ENCODE data around the gene ZNF436.

ZNF436 gene

DNA sequence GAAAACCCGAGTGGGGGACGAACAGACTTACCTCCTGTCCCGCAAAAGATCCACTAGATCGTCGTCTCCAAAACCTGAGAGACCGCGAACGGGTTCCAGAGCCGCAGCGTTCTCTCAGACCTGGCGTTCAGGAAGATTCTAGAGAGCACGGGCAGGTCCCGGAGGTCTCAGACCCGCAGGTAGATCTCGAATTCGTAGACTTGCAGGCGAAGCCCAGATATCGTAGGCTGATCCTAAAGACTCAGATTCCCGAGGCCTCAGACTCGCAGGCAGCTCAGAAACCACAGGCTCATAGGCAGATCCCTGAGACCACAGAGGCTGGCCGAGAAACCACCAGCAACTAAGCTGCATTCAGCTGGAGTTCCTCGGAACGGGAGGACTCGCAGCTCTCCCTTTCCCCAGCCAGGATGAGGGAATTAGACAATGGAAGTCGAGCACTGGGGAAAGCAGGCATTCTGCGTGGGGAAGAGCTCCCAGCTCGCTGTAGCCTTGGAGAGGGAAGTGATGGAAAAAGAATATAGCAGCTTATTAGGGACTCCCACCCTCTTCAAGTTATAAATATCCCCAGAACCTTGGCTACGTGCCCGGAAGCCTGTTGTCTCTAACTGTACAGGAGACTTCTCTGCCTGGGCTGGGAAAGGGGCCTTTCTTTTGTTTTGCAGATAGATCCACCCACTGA lies at the start of gene ZNF436:
ZNF436 (minus strand) TSS at position 502 of the 679 bp plus-strand sequence. CDS start 1,831 bp downstream, outside the sequence.
- FAIRE-seq (no peak), DNase-seq (ENCODE audit: insufficient read length, low spot score) (no peak)

GRCh38 chr1:23419180-23419579 lies 49.5 kb upstream of the ZNF436 start:
- FAIRE-seq = no peak
- no peak for DNase-seq (ENCODE audit: insufficient read length, low spot score)

DNA sequence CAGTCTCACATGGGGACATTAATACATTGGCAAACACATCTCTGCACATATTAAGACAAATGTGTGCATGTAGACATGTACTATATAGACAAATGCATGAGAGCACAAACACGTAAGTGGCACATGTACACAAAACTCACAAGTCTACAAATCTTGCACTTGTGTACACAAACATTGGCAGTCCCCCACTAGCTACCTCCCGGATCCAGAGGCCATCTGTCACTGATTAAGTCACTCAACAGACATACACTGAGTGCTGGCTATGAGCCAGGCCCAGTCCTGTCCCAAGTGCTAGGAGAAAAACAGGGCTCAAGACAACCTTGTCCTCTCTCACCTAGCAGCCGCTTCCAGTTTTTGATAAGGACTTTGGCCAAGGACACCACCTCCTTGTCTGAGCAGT lies 47.9 kb upstream of the ZNF436 start:
- DNase-seq (ENCODE audit: insufficient read length, low spot score) (no peak), FAIRE-seq (no peak)

GRCh38 chr1:23416964-23417363 lies 47.3 kb upstream of the ZNF436 start:
- FAIRE-seq = no peak
- no peak for DNase-seq (ENCODE audit: insufficient read length, low spot score)

DNA sequence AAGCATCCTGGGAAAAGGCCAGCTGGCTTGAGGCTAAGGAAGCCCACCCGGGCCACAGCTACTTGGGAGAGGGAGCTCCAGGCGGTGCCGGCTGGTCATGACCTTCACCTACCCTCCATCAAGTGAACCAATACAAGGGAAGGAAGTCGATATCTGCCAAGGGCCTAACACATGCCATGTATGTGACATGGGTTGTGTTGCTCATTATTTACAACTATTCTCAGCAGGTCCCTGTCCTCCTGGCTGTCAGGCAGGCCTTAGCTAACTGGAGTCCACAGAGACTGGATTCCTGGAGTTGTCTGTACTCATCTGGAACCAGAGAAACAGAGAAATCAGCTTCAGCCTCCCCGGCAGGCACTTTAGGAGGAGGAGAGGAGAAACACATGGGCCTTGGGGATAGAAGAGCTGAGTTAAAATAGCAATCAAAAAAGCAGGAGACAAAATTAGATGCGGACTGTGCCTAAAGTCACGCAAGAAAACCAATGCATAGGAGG lies 39.2 kb upstream of the ZNF436 start:
- FAIRE-seq = no peak
- DNase-seq (ENCODE audit: insufficient read length, low spot score) = no peak

- no peak for DNase-seq (ENCODE audit: insufficient read length, low spot score)
- FAIRE-seq = no peak
Measured at GRCh38 chr1:23407016-23407630, 37.5 kb upstream of the ZNF436 start.

DNA sequence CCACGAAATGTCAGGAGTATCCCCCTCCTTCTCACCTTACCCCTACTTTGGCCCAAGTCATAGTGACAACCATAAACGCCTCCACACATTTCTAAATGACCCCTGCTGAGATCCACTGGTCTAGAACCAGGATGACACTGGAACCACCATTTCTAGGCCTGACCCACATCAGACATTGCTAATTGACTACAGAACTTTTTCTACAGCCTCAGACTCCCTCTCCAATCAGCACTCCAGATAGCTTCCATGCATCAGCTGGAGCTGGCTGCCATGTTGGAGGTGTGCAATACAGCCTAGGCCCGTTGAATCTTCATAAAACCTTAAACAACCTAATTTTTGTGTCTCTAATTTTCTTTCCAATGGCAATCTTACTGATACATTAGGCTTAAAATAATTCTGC lies 36.3 kb upstream of the ZNF436 start:
- FAIRE-seq (no peak), DNase-seq (ENCODE audit: insufficient read length, low spot score) (no peak)

- peak; percentile 86 for FAIRE-seq
- DNase-seq (ENCODE audit: insufficient read length, low spot score) = peak; percentile 91
Measured at GRCh38 chr1:23403735-23404486, 34.3 kb upstream of the ZNF436 start.

GRCh38 chr1:23403355-23403734 lies 33.7 kb upstream of the ZNF436 start:
- DNase-seq (ENCODE audit: insufficient read length, low spot score) = no peak
- no peak for FAIRE-seq

- FAIRE-seq = peak; percentile 78
- peak; percentile 84 for DNase-seq (ENCODE audit: insufficient read length, low spot score)
Measured at GRCh38 chr1:23403038-23403336, 33.4 kb upstream of the ZNF436 start.

- FAIRE-seq = no peak
- DNase-seq (ENCODE audit: insufficient read length, low spot score) = no peak
Measured at GRCh38 chr1:23402286-23403037, 32.8 kb upstream of the ZNF436 start.

DNA sequence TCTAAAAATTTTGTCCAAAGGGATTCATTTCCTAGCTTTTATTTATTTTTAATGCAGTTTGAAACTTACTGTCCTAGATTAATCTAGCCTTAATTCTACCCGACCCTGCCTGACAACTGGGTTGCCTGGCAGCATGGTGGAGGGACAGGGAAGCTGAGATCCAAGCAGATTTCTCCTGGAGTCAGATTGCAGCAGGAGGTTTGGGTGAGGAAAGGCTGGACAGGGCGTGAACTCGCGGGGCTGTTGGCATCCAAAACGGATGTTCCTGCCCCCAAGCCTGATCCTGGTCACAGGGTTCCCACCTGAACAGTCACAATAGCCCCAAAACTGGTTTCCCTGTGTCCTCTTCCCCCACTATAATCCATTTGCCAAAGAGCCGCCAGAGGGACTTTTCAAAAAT lies 31.7 kb upstream of the ZNF436 start:
- FAIRE-seq (no peak), DNase-seq (ENCODE audit: insufficient read length, low spot score) (no peak)

DNA sequence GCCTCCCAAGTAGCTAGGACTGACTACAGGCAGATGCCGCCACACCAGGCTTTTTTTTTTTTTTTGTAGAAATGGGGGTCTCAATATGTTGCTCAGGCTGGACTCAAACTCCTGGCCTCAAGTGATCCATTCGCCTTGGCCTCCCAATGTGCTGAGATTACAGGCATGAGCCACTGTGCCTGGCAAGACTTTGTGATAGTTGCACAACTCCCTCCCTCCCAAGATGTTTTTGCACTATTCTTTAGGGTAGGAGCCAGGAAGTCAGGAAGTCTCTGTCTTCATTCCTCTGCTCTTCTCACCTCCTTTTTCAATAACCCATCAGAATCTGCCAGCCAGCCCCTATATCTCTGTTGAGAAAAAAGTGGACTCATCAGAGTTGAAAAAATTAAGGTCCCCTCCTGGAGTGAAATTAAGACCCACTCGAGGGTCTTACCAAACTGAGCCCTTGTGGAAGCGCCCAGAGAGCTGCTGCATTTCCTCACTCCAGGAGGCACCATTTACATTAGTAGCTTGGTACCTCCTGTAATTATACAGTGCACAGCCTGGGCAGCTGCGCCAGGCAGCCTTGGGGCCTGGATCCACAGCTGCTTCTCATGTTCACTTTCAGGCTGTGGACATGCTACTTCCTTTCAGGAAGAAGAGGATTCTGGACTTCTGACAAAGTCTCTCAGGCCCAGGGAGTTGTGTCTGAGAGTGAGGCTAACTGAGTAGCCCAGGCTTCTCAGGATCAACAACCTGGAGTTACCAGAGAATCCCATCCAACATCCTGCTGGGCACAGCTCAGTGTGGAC lies 30.9 kb upstream of the ZNF436 start:
- DNase-seq (ENCODE audit: insufficient read length, low spot score) = no peak

DNA sequence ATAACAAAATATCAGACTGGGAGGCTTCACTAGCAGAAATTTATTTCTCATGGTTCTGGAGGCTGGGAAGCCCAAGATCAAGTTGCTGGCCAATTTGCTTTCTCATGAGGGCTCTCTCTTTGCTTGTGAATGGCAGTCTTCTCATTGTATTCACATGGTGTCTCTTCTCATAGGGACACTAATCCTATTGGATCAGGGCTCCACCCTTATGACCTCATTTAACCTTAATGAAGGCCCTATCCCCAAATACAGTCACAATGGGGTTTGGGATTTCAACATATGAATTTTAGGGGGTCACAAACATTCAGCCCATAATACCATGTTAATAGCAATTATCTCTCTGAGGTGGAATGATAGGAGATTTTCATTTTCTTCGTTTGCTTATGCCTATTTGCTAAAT lies 29.6 kb upstream of the ZNF436 start:
- DNase-seq (ENCODE audit: insufficient read length, low spot score) (no peak), FAIRE-seq (no peak)

More for the DNA sequence above, 30.9 kb upstream of the ZNF436 start:
- no peak for FAIRE-seq

DNA sequence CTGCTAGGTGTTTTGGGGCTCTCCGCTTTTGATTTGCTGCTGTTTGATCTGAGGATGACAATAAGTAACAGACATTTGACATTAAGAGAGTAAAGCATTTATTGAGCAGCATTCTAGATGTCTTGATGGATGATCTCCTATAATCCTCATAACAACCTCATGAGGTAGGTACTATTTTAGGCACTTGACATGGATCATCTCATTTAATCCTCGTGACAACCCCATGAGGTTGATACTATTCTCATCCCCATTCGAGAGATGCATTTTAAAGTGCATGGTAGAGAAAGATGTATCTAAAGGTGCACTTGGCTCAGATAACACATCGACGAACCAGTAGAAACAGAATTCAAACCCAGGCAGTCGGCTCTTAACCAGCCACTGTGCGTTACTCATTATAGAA lies 28.3 kb upstream of the ZNF436 start:
- DNase-seq (ENCODE audit: insufficient read length, low spot score) (no peak), FAIRE-seq (no peak)

- DNase-seq (ENCODE audit: insufficient read length, low spot score) (no peak), FAIRE-seq (no peak)
Measured at GRCh38 chr1:23396380-23396779, 26.7 kb upstream of the ZNF436 start.

GRCh38 chr1:23395849-23396248 lies 26.2 kb upstream of the ZNF436 start:
- FAIRE-seq (no peak), DNase-seq (ENCODE audit: insufficient read length, low spot score) (no peak)

- DNase-seq (ENCODE audit: insufficient read length, low spot score) = no peak
- no peak for FAIRE-seq
Measured at GRCh38 chr1:23395154-23395724, 25.6 kb upstream of the ZNF436 start.

DNA sequence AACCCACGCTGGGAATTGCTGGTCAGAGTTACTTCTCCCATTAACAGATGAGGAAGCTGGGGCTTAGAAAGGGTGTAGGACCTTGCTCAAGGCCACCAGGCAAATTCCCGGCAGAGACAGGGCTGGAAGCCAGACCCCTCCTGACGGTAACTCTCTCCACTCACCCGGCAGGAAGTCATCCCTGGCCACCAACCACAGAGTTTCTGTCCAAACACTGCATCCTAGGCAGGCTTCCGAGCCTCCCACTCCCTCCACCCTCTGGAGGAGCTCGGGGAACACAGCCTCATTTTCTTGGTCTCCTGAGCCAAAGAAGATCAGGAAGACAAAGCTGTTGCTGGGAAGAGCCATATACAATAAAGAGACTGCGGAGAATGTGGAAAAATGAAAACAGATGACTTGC lies 25.0 kb upstream of the ZNF436 start:
- DNase-seq (ENCODE audit: insufficient read length, low spot score) (no peak), FAIRE-seq (no peak)

DNA sequence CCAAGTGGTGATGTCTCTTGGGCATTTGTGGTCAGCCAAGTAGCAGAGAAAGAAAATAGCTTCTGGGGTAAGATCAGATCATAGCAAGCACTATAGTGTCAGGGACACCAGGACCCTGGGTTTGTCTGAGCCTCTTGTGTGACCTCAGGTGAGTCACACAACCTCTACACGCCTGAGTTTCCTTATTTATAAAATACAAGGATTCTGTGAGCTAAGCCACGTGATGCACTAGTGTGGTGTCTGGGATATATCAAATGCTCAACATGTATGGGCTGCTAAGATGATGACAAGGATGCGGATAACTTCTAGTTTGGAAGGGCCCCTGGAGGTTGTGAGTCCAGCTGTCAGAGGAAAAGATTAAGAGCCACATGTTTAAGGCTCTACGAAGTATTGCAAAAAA lies 24.5 kb upstream of the ZNF436 start:
- no peak for DNase-seq (ENCODE audit: insufficient read length, low spot score)
- FAIRE-seq = no peak

Data from HTR-8/SVneo (cell line).